ENCODE results near the gene ALPL.

GRCh38 chr1:21508580-21509350 lies 458 bp upstream of the ALPL start:
- TF ChIP-seq, protein P1, sequence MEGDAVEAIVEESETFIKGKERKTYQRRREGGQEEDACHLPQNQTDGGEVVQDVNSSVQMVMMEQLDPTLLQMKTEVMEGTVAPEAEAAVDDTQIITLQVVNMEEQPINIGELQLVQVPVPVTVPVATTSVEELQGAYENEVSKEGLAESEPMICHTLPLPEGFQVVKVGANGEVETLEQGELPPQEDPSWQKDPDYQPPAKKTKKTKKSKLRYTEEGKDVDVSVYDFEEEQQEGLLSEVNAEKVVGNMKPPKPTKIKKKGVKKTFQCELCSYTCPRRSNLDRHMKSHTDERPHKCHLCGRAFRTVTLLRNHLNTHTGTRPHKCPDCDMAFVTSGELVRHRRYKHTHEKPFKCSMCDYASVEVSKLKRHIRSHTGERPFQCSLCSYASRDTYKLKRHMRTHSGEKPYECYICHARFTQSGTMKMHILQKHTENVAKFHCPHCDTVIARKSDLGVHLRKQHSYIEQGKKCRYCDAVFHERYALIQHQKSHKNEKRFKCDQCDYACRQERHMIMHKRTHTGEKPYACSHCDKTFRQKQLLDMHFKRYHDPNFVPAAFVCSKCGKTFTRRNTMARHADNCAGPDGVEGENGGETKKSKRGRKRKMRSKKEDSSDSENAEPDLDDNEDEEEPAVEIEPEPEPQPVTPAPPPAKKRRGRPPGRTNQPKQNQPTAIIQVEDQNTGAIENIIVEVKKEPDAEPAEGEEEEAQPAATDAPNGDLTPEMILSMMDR (IDR thresholded peaks at IDR 0.05), result no peak
- TF ChIP-seq USF2 (CRISPR knock-in tag; IDR thresholded peaks at IDR 0.05) (peak; percentile 22; the same call in 1 of the 2 replicates), NFATC4 (CRISPR knock-in tag; IDR thresholded peaks at IDR 0.05) (no peak), SMAD3 (CRISPR knock-in tag; IDR thresholded peaks at IDR 0.05; ENCODE audit: borderline replicate concordance) (no peak), ZNF121 (CRISPR knock-in tag; IDR thresholded peaks at IDR 0.05) (no peak), JUN (CRISPR knock-in tag; IDR thresholded peaks at IDR 0.05) (no peak), OVOL2 (CRISPR knock-in tag; IDR thresholded peaks at IDR 0.05; ENCODE audit: borderline replicate concordance) (no peak), ZNF263 (CRISPR knock-in tag; IDR thresholded peaks at IDR 0.05; ENCODE audit: low read depth) (no peak), ZNF138 (CRISPR knock-in tag; conservative IDR thresholded peaks at IDR 0.05) (no peak)
